AG09319 (cell line): ENCODE measurements around the gene CD81.

ENCODE experiments used
- DNase-seq: peaks from one replicate; pipeline ENCODE4 v3.0.0-alpha.2; 2010; ENCODE audit warnings: low read depth; ENCODE audit errors: extremely low read depth
- TF ChIP-seq, protein P1 (sequence below): IDR thresholded peaks from 2 replicates; pipeline ENCODE4 v1.5.1; 2011; ENCODE audit warnings: low read depth, mild to moderate bottlenecking, inconsistent platforms, low read length, moderate library complexity

The CD81 gene

GRCh38 chr11:2380396-2380795, 3.3 kb downstream of the CD81 start:
- TF ChIP-seq, protein P1, sequence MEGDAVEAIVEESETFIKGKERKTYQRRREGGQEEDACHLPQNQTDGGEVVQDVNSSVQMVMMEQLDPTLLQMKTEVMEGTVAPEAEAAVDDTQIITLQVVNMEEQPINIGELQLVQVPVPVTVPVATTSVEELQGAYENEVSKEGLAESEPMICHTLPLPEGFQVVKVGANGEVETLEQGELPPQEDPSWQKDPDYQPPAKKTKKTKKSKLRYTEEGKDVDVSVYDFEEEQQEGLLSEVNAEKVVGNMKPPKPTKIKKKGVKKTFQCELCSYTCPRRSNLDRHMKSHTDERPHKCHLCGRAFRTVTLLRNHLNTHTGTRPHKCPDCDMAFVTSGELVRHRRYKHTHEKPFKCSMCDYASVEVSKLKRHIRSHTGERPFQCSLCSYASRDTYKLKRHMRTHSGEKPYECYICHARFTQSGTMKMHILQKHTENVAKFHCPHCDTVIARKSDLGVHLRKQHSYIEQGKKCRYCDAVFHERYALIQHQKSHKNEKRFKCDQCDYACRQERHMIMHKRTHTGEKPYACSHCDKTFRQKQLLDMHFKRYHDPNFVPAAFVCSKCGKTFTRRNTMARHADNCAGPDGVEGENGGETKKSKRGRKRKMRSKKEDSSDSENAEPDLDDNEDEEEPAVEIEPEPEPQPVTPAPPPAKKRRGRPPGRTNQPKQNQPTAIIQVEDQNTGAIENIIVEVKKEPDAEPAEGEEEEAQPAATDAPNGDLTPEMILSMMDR, result no peak
- no peak for DNase-seq

DNA sequence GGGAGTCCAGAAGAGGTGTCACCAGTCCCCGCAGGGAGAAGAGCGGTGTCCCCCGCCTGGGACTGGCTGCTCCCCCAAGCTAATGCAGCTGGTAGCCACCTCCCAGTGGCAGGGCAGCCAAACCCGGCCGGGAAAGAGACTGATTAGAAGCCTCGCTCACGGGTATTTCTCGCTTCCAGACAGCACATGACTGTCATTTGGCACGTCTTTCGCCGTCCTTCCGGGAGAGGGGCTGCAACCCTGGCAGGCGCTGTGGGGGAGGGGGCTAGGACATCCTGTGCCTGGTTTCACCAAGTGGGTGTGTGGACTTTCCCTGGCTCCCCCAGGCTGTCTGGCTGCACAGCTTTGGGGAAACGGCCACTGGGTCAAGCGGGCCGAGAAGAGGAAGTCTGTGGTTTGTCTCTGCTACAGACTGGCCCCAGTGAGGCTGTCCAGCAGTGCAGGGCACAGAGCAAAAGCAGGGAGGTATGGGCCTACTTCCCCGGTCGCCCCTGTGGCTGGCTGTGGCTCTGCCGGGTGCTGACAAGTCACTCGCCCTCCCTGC, 3.8 kb downstream of the CD81 start:
- DNase-seq, result no peak
- TF ChIP-seq, protein P1, result no peak

DNA sequence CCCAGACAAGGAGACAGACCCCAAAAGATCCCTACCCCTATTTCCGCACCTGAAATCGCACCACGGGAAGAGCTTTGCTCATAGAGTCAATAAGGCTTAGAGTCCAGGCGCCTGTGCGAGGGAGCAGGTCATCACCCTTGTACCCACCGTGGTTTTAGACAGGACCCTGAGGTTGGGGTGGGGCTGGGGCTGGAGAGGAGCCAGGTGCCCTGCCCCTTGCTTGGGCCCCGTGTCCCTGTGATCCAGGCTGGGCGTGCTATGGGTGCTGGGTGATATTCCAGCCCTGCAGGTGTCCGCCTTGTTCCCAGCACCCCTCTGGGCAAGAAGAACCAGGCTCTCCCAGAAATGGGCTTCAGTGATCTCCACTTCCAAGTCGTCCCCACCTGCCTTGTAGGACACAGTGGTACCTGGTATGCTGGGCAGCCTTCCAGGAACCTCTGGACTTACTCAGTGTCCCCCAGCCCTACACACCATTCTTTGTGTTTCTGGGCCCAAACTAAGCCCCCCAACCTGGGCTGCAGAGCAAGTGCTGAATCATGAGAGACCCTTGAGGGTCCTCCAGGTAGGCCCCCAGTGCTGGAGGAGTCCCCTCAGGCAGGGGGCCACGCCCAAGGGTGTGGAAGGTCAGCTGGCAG, 4.5 kb downstream of the CD81 start:
- TF ChIP-seq, protein P1, result no peak
- DNase-seq, result no peak

- no peak for DNase-seq
- TF ChIP-seq, protein P1, result no peak
These were observed 5.0 kb downstream of the CD81 start for GRCh38 chr11:2382129-2382517.

DNA sequence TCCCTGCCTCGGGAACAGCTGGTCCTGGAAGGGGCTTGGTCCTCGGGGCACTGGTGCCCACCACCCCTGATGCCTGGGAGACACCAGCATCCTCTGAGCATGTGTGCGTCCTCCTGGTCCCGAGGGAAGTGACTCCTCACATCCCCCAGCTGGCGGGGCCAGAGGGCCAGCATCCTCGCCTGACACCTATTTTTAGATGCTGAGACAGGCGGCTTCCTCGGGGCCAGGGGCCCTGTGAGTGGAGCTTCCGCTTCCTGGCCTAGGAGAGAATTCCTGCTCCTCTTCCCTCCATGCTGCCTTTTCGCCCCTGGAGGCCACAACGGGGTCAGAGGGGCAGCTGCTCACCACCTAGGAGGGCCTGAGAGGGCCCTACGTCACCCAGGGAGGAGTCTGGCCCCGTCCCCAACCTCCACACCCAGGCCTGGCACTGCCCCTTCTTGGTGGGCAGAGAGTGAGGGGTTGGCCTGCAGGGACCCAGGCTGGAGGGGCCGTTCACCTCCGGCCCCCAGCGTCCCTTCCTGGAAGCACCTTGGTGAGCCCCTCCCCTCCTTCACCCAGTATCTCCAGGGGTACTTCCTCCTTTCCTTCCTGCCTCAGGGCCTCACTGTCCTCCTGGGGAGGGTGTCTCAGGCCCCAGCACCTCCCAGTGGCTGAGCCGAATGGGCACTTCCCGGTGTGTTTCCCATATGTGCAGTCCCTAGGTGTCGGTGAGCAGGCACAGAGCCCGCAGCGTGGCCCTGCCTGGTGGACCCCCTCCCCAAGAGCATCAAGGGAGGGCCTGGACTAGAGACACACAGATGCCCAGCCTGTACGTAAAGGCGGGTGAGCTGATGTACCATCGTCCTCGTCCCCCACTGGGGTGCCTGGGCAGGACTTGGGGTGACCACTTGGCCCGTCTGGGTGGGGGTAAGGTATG, 6.1 kb downstream of the CD81 start:
- TF ChIP-seq, protein P1, result no peak
- no peak for DNase-seq

GRCh38 chr11:2383852-2384804, 7.0 kb downstream of the CD81 start:
- no peak for DNase-seq
- TF ChIP-seq, protein P1, result no peak
